ENCODE results near the gene AMDHD2. TPM values are rescaled to one million over a fixed set of nuclear protein-coding genes. Genes with fewer than 3 reads are reported as not detected.

The AMDHD2 gene
- total RNA-seq, 1 experiment from 2014 or later, result 67.2 TPM

DNA sequence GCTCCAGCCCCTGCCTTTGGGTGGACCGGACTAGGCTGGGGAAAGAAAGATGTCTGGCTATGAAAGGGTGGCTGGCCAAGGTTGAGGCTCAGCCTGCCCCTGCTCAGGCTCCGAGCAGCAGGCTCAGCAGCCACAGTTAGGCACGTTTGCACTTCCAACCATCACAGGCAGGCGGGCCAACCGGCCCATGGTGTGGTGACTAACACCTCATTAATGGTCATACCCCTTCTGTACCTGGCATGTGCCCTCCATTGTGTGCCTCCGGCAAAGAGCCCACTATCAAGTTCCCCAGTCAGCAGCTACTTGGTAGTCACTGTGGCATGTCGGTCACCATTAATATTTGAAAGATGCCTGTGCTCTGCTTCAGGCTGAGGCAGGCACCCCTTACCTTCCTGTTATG lies 38.5 kb upstream of the AMDHD2 start:
- Mint-ChIP-seq H3K4me3 (ENCODE audit: unreplicated experiment) (no peak overlapping the region), H3K4me1 (ENCODE audit: low read depth, unreplicated experiment) (peaks cover 17% of the 10 kb centered on the region), H3K36me3 (ENCODE audit: insufficient read depth, unreplicated experiment) (peaks cover 16% of the 10 kb centered on the region), H3K9me3 (ENCODE audit: unreplicated experiment) (no peaks in the 10 kb centered on the region), H3K27ac (ENCODE audit: unreplicated experiment) (no peak overlapping the region), H3K27me3 (ENCODE audit: insufficient read depth, unreplicated experiment) (no peaks in the 10 kb centered on the region)
- no peaks in the 10 kb centered on the region for H3K4me1 ChIP-seq
- intact Hi-C loops (cut with micrococcal nuclease; ENCODE audit: unreplicated experiment), result no loop called here
- no peak for TF ChIP-seq CTCF (IDR thresholded peaks at IDR 0.05; ENCODE audit: insufficient read depth in 1 of 2, low read depth in 1 of 2, low read length in 1 of 2, severe bottlenecking in 1 of 2, unreplicated experiment in 1 of 2)
- H3K36me3 ChIP-seq (ENCODE audit: control insufficient read depth, insufficient read depth, low read length), result no peaks in the 10 kb centered on the region
- POLR2A ChIA-PET, result no interaction called here
- H3K4me3 ChIP-seq (ENCODE audit: low read depth, low read length), result no peak overlapping the region
- BruUV-seq (replicated peaks), result no TSS peak
- no peaks in the 10 kb centered on the region for H3K27me3 ChIP-seq (replicated peaks; ENCODE audit: control insufficient read depth, insufficient read depth, low read length)
- no peak for DNase-seq
- CTCF ChIA-PET, result no interaction called here
- no peaks in the 10 kb centered on the region for H3K9me3 ChIP-seq

- peaks cover 17% of the 10 kb centered on the region for H3K4me1 Mint-ChIP-seq (ENCODE audit: low read depth, unreplicated experiment)
- TF ChIP-seq CTCF (IDR thresholded peaks at IDR 0.05; ENCODE audit: insufficient read depth in 1 of 2, low read depth in 1 of 2, low read length in 1 of 2, severe bottlenecking in 1 of 2, unreplicated experiment in 1 of 2), result no peak
- ChIA-PET POLR2A (no interaction called here), CTCF (no interaction called here)
- no peak overlapping the region for H3K4me3 Mint-ChIP-seq (ENCODE audit: unreplicated experiment)
- H3K4me3 ChIP-seq (ENCODE audit: low read depth, low read length), result no peak overlapping the region
- no peak overlapping the region for H3K27ac Mint-ChIP-seq (ENCODE audit: unreplicated experiment)
- peaks cover 16% of the 10 kb centered on the region for H3K36me3 Mint-ChIP-seq (ENCODE audit: insufficient read depth, unreplicated experiment)
- no peaks in the 10 kb centered on the region for H3K27me3 Mint-ChIP-seq (ENCODE audit: insufficient read depth, unreplicated experiment)
- H3K4me1 ChIP-seq, result no peaks in the 10 kb centered on the region
- DNase-seq, result no peak
- intact Hi-C loops (cut with micrococcal nuclease; ENCODE audit: unreplicated experiment), result no loop called here
- H3K36me3 ChIP-seq (ENCODE audit: control insufficient read depth, insufficient read depth, low read length), result no peaks in the 10 kb centered on the region
- BruUV-seq (replicated peaks), result no TSS peak
- no peaks in the 10 kb centered on the region for H3K9me3 Mint-ChIP-seq (ENCODE audit: unreplicated experiment)
- no peaks in the 10 kb centered on the region for H3K27me3 ChIP-seq (replicated peaks; ENCODE audit: control insufficient read depth, insufficient read depth, low read length)
- H3K9me3 ChIP-seq, result no peaks in the 10 kb centered on the region
These were observed 37.9 kb upstream of the AMDHD2 start for GRCh38 chr16:2482249-2482648.

DNA sequence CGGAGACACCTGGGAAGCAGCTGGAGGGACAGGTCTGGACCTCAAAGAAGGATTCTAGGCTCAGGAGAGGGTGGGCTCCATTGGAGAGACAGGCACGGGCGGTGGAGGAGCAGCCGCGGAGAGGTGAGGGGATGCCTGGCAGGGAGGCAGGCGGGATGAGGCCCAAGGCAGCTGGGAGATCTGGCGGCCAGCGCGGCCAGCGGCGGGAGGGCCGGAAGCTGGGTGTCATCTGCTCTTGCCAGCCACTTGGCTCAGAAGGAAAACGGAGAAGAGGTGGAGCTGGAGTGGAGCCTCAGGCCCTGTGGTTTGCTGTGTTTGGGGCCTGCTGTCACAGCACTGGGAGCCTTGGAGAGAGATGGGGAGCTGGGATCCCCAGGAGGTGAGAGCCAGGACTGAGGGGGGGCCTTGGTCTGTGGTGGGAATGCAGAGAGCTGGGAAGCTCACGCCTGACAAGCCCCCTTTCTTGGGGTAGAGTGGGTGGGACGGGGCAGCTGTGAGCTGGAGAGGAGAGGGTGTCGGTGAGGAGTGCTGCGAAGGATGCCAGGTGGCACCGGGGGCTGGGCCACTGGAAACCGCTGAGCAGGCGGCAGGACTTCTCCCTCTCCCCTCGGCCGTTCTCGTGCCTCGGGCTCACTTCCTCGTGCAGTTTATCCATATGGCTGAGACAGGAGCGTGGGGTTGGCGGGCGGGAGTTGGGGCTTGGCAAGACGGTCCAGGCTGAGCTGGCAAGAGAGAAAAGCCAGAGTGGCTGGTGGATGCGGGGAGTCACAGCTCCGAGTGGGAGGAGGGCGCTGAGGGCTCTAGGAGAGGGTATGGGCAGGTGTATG lies 37.2 kb upstream of the AMDHD2 start:
- H3K4me1 ChIP-seq, result no peaks in the 10 kb centered on the region
- no peak for DNase-seq
- no TSS peak for BruUV-seq (replicated peaks)

More for the DNA sequence above, 37.2 kb upstream of the AMDHD2 start:
- no peak overlapping the region for H3K4me3 Mint-ChIP-seq (ENCODE audit: unreplicated experiment)
- no peak overlapping the region for H3K27ac Mint-ChIP-seq (ENCODE audit: unreplicated experiment)
- H3K27me3 Mint-ChIP-seq (ENCODE audit: insufficient read depth, unreplicated experiment), result no peaks in the 10 kb centered on the region
- H3K4me1 Mint-ChIP-seq (ENCODE audit: low read depth, unreplicated experiment), result peaks cover 17% of the 10 kb centered on the region
- CTCF ChIA-PET, result no interaction called here
- peaks cover 16% of the 10 kb centered on the region for H3K36me3 Mint-ChIP-seq (ENCODE audit: insufficient read depth, unreplicated experiment)
- intact Hi-C loops (cut with micrococcal nuclease; ENCODE audit: unreplicated experiment), result no loop called here
- Histone ChIP-seq H3K4me3 (ENCODE audit: low read depth, low read length) (no peak overlapping the region), H3K36me3 (ENCODE audit: control insufficient read depth, insufficient read depth, low read length) (no peaks in the 10 kb centered on the region), H3K9me3 (no peaks in the 10 kb centered on the region), H3K27me3 (replicated peaks; ENCODE audit: control insufficient read depth, insufficient read depth, low read length) (no peaks in the 10 kb centered on the region)
- H3K9me3 Mint-ChIP-seq (ENCODE audit: unreplicated experiment), result no peaks in the 10 kb centered on the region
- no peak for TF ChIP-seq CTCF (IDR thresholded peaks at IDR 0.05; ENCODE audit: insufficient read depth in 1 of 2, low read depth in 1 of 2, low read length in 1 of 2, severe bottlenecking in 1 of 2, unreplicated experiment in 1 of 2)
- POLR2A ChIA-PET, result no interaction called here

Measured in Caco-2 (cell line).